ENCODE data around the gene BCAS1.
A peak's percentile ranks its signal among the peaks of the same experiment; 100 is the strongest.

Gene BCAS1

GRCh38 chr20:53929399-53929798, 141.0 kb downstream of the BCAS1 start:
- DNase-seq (ENCODE audit: low read depth in 2 of 2) = no peak

- DNase-seq (ENCODE audit: low read depth in 2 of 2) = no peak
These were observed 142.4 kb downstream of the BCAS1 start for GRCh38 chr20:53927990-53928389.

DNA sequence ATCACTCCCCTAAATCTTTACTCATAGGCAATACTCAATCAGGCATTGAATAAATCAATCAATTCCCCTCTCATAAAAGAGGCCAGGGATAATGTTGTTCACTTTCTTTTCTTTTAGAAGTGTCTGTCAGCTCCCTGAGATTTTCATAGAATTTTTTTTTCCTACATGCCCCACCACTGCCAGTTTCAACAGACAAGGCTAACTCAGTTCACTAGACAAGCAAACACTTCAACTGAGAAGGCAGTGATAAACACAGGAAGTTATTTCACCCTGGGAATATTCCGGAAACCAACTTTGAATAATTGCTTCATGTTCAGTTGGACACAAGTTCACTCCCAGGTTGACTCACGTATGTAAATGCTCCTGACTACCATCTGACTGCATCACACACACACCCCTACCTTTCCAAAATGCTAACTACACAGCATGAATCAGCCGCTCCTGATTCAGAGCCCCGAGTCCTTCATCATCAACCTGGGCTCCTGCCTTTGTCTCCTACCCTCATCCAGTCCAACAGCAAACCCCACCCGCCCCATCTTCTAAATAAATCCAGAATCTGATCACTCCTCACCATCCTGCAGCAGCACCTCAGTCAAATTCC, 143.9 kb downstream of the BCAS1 start:
- DNase-seq (ENCODE audit: low read depth in 2 of 2) = peak in 1 of 2 experiments; percentile 71

DNA sequence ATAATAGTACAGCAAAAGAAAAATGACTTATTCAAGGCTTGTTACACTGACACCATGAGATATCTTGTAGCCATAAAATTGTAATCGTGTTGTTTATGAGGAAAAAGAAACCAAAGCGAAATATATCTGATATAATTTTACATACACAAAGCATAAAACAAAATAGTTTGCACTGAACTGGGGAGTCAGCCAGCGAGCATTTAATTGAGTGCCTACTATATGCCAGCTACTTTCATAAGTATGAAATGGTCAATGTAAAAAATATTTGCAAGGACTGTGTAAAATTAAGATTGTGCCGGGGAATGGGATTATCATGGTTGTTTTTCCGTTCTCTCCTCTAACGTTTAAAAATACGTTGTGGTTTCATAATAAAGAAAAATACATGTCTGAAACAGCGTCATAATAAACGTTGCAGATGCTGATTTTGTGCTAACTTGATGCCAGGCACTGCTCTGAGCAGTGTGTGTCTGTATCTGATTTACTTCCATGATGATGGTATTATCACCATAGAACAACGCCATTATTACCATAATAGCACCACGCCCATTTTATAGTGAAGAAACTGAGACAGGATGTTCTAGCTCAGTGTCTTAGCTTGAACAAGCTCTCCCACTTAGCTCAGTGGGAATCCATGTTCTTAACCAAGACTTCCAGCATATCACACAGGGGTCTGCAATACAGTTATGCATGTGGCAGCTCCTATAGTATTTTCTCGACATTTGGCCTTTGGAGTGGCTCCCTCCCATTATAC, 144.6 kb downstream of the BCAS1 start:
- DNase-seq (ENCODE audit: low read depth in 2 of 2) = no peak

GRCh38 chr20:53923566-53924369, 146.6 kb downstream of the BCAS1 start:
- DNase-seq (ENCODE audit: low read depth in 2 of 2) = no peak

GRCh38 chr20:53922901-53923314, 147.5 kb downstream of the BCAS1 start:
- no peak for DNase-seq (ENCODE audit: low read depth in 2 of 2)

- no peak for DNase-seq (ENCODE audit: low read depth in 2 of 2)
These were observed 148.9 kb downstream of the BCAS1 start for GRCh38 chr20:53921443-53921973.

DNA sequence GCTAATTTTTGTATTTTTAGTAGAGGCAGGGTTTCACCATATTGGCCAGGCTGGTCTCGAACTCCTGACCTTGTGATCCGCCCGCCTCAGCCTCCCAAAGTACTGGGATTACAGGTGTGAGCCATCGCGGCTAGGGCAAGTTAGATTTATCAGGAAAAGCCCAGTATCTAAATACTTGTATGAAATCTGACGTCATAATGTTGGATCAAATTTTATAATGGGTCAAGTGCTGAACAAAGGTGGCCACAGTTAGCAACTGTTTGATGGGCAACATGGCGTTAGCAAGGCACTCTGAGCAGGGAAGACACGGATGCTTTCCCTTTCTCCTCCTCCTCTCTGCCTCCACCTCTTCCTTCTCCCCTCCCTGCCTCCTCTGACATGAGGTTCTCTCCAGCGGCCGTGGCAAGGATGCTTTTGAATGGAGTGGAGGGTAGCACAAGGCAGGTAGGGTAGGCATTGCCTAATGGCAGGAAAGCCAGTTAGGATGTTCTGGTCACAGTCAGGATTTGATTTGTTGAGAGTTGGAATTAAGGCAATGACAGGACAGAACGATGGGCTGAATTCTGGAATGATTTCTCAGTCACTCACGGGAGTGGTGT, 149.6 kb downstream of the BCAS1 start:
- no peak for DNase-seq (ENCODE audit: low read depth in 2 of 2)

- DNase-seq (ENCODE audit: low read depth in 2 of 2) = no peak
These were observed 150.5 kb downstream of the BCAS1 start for GRCh38 chr20:53919886-53920285.

DNA sequence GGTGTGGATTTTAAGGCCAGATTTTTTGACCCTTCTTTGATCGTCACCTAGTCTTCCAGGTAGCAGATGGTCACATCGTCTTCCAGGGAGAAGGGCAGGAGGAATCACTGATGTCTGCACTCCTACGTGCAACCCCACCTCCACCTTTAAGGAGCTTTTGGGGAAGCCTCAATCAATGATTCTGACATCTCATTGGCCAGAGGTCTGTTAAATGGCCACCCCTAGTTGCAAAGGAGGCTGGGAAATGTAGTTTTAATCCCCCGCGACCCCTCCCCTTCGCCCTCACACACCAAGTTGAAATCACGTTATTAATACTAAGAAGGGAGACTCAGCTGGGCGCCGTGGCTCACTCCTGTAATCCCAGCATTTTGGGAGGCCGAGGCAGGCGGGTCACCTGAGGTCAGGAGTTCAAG, 151.4 kb downstream of the BCAS1 start:
- no peak for DNase-seq (ENCODE audit: low read depth in 2 of 2)

- peak in 1 of 2 experiments; percentile 73 for DNase-seq (ENCODE audit: low read depth in 2 of 2)
These were observed 152.4 kb downstream of the BCAS1 start for GRCh38 chr20:53918020-53918311.

DNA sequence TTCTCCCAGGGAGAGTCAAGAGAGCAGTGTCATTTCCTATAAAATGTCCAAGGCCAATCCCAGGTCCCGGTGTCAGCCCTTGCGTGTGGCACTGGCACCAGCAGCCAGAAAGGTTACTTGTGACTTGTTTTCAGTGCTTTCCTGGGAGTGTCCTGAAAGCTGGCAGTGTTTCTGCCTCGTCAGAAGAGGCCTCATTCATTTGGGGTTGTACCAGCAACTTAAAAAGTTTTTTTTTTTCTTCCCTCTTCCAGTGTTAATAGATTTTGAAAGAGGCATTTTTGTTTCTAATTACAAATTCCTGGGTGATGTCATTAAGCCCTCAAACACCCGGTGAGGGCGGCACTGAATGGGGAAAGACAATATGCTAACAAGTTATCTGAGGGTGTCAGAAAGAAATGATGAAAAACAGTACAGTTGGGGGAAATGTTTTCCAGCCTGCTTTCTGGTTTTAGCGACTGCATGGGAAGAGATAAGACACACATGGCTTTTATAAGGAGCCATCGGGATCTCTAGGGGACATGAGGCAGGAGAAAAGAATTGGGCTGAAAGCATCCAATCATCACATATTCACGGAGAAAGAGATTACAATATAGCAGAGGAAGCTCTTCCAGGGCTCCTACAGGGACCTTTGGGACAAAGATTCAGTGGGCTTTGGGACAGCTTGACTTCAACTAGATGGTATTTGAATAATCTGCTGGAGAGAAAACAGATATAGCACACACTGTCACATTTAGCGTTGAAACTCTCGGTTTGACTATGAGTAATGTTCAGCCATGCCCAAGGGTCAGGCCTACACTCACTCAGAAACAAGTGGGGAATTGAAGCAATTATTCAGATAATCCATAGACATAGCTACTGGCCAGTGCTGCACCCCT, 153.0 kb downstream of the BCAS1 start:
- DNase-seq (ENCODE audit: low read depth in 2 of 2) = peak; percentile 88 to 91

- no peak for DNase-seq (ENCODE audit: low read depth in 2 of 2)
These were observed 154.3 kb downstream of the BCAS1 start for GRCh38 chr20:53916173-53916512.

- DNase-seq (ENCODE audit: low read depth in 2 of 2) = peak; percentile 68 to 70
These were observed 154.8 kb downstream of the BCAS1 start for GRCh38 chr20:53915446-53916172.

DNA sequence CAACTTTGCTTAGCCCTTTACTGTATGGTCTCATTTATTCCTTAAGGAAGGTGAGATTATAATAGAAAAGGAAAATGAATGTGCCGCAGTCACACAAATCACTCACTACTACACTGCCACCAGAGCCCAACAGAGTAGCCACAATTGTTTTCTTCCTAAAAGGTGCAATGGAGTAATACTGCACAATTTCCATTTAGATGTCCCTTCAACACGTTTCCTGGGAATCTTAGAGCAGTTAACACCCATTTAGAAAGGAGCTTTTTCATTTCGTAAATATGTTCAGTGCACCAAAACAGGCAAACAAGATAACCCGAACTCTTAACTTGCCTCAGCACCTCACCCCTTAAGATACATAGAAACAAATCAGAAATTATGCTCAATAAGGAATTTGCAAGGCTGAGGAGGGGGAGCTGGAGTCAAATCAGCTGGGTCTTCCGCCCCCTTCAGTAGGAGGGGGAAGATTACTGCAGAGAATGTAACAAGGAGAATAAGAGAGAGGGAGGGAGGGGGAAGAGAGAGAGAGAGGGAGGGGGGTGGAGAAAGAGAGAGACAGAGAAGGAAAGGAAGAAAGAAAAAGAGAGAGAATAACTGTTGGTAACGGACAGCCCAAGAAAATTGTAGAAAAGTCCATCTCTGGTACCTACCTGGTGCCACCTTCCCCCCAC, 155.5 kb downstream of the BCAS1 start:
- no peak for DNase-seq (ENCODE audit: low read depth in 2 of 2)

GRCh38 chr20:53914091-53914780, 156.2 kb downstream of the BCAS1 start:
- peak; percentile 68 to 70 for DNase-seq (ENCODE audit: low read depth in 2 of 2)

- DNase-seq (ENCODE audit: low read depth in 2 of 2) = no peak
These were observed 159.1 kb downstream of the BCAS1 start for GRCh38 chr20:53911301-53911700.

DNA sequence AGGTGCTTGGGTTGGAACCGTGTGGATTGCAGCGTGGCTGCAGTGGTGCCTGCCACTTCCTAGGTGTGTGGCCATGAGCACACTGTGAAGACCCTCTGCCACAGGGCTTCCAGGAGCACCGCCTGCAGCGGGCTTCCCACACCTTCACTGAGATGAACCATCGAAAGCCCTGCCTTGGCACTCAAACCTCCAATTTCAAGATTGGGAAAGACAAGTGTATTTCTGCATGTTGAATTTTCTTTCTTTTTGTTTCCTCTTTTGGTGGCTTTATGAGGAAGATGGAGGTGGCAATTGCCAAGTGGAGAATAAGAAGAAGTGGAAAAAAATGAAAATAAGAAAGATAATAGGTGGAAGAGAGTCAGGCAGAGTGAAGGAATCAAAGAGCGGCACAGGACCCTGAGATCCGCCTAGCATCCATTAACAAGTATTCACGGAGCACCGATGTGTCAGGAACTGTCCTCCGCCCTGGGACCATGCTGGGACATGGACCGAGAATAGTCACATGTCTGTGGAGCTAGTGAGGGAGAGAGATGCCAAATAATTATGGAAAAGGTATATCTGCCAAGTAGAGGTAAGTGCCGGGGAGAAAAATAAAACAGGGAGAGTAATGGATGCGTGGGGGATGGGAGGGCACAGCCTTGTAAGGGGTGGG, 159.9 kb downstream of the BCAS1 start:
- DNase-seq (ENCODE audit: low read depth in 2 of 2) = no peak
